Measurements from ENCODE around the gene CORT. TPM values are rescaled to one million over a fixed set of nuclear protein-coding genes. Genes with fewer than 3 reads are reported as not detected.
"Not testable (repeated sequence)": the region's sequence is repeated elsewhere in the genome, so short reads cannot be mapped to it uniquely, and the experiment has no call there.

CORT gene
- total RNA-seq, 1 donor from 2014 or later = 0.77 TPM

DNA sequence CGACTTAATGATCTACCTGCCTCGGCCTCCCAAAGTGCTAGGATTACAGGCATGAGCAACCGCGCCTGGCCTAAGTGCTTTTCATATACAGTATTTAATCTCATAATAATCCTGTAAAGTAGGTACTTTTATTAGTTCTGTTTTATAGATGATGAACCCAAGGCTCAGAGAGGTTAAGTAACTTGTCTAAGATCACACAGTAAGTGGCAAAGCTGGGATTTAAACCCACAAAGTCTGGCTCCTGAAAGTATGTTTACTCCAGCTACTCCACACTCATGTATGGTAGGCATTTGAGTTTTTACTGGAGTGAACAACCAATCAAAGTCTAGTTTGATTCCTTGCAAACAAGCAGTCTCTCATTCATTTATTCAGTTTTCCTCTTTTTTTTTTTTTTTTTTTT lies 20.2 kb downstream of the CORT start:
- TF ChIP-seq, protein P1, sequence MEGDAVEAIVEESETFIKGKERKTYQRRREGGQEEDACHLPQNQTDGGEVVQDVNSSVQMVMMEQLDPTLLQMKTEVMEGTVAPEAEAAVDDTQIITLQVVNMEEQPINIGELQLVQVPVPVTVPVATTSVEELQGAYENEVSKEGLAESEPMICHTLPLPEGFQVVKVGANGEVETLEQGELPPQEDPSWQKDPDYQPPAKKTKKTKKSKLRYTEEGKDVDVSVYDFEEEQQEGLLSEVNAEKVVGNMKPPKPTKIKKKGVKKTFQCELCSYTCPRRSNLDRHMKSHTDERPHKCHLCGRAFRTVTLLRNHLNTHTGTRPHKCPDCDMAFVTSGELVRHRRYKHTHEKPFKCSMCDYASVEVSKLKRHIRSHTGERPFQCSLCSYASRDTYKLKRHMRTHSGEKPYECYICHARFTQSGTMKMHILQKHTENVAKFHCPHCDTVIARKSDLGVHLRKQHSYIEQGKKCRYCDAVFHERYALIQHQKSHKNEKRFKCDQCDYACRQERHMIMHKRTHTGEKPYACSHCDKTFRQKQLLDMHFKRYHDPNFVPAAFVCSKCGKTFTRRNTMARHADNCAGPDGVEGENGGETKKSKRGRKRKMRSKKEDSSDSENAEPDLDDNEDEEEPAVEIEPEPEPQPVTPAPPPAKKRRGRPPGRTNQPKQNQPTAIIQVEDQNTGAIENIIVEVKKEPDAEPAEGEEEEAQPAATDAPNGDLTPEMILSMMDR (IDR thresholded peaks at IDR 0.05; ENCODE audit: unreplicated experiment) = no peak
- H3K4me1 Mint-ChIP-seq (ENCODE audit: unreplicated experiment) = peaks cover 16% of the 10 kb centered on the region
- H3K4me3 Mint-ChIP-seq (ENCODE audit: unreplicated experiment) = no peak overlapping the region
- no peak overlapping the region for H3K27ac Mint-ChIP-seq (ENCODE audit: unreplicated experiment)
- no peaks in the 10 kb centered on the region for H3K9me3 Mint-ChIP-seq (ENCODE audit: unreplicated experiment)
- H3K36me3 Mint-ChIP-seq (ENCODE audit: low read depth, unreplicated experiment) = peaks cover 21% of the 10 kb centered on the region
- no peak for DNase-seq (ENCODE audit: low spot score)
- no peaks in the 10 kb centered on the region for H3K27me3 Mint-ChIP-seq (ENCODE audit: unreplicated experiment)

DNA sequence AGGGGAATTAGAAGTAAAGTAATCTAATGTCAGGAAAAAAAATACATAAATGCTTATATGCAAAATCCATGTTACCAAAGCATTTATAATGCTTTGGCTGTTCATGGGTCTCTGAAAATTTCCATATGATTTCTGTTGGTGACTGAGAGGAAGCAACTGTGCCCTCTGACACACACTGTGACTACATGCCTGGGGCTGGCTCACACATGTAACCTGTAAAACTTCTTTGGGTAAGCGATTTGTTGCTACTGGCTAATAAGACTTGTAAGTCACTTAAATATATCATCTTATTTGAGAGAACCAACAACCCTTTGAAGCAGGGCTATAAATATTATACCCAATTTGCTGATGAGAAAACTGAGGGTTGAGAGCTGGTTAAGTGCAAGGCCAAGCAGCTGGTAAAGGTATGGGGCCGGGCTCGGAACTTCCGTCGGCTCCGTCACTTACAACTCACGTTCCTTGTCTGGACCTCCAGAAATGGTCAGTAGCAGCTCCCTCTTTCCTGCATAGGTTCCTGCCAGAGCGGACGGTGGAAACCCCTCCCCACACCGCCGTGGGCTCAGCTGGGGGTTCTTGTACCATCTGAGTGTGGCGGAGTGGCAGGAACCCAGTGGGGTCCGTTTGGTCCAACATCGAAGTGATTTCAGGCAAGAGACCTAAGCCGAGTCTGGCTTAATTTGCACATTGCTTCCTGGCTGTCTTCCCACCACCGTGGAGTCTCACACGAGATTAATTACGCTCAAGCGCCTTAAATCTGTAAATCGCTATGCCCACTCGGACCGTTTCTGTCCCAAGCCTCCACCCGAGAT lies 21.8 kb downstream of the CORT start:
- TF ChIP-seq, protein P1 (IDR thresholded peaks at IDR 0.05; ENCODE audit: unreplicated experiment) = no peak
- H3K4me1 Mint-ChIP-seq (ENCODE audit: unreplicated experiment) = peaks cover 28% of the 10 kb centered on the region
- H3K9me3 Mint-ChIP-seq (ENCODE audit: unreplicated experiment) = no peaks in the 10 kb centered on the region
- DNase-seq (ENCODE audit: low spot score) = peak; percentile 51
- H3K36me3 Mint-ChIP-seq (ENCODE audit: low read depth, unreplicated experiment) = peaks cover 21% of the 10 kb centered on the region
- H3K4me3 Mint-ChIP-seq (ENCODE audit: unreplicated experiment) = peak overlapping the region; percentile 98
- peak overlapping the region; percentile 90 for H3K27ac Mint-ChIP-seq (ENCODE audit: unreplicated experiment)
- H3K27me3 Mint-ChIP-seq (ENCODE audit: unreplicated experiment) = peaks cover 3% of the 10 kb centered on the region

DNA sequence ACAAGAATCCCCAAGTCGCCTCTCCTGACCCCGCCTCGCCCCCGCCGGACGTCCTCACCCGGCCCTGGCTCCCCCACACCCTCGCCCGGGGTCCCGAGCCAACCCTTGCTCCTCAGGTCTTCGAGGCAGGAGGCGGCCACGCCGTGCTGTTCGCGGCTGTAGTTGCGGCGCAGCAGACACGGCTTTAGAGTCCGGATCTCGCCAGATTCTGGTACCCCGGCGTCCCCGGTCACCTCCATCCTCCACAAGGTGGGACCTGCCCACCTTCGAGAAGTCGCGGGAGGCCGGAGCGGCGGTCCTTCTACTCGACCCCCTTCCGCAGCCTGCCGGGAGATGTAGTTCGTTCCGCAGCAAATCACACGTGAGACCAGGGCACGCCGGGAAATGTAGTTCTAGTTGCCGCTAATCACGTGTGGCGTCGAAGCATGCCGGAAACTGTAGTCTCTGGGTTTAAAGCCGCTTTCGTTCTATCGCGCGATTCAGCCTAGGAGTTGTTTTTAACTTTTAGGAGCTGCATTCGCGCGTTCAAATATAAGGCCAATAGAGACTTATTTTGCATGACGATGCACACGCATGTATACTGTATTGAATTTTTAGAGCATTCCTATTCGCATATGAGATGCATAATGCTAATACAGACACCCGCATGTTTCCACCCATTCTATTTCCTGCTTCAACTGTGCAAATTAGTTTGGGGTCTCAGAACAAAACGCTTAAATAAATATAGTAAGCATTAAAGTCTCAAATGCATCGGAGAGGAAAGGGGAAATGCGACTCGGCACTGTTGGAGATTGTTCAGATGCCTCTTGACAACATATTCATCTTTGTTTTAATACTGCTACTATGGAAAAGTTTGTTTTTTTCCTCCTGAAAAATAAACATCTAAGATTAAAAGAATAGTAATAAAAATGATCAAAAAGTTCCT lies 22.7 kb downstream of the CORT start, which contains the start of gene DFFA:
TSS of gene DFFA (minus strand) at position 310 of the 925 bp plus-strand sequence. CDS start at position 239, 71 bp downstream.
- Mint-ChIP-seq H3K9me3 (ENCODE audit: unreplicated experiment) (no peaks in the 10 kb centered on the region), H3K4me3 (ENCODE audit: unreplicated experiment) (peak within 1 kb of the TSS; percentile 98), H3K27ac (ENCODE audit: unreplicated experiment) (peak within 1 kb of the TSS; percentile 90), H3K4me1 (ENCODE audit: unreplicated experiment) (peaks cover 28% of the 10 kb centered on the region), H3K36me3 (ENCODE audit: low read depth, unreplicated experiment) (peaks cover 18% of the 10 kb centered on the region), H3K27me3 (ENCODE audit: unreplicated experiment) (peaks cover 3% of the 10 kb centered on the region)
- peak; percentile 91 for DNase-seq (ENCODE audit: low spot score)
- TF ChIP-seq, protein P1 (IDR thresholded peaks at IDR 0.05; ENCODE audit: unreplicated experiment) = no peak

DNA sequence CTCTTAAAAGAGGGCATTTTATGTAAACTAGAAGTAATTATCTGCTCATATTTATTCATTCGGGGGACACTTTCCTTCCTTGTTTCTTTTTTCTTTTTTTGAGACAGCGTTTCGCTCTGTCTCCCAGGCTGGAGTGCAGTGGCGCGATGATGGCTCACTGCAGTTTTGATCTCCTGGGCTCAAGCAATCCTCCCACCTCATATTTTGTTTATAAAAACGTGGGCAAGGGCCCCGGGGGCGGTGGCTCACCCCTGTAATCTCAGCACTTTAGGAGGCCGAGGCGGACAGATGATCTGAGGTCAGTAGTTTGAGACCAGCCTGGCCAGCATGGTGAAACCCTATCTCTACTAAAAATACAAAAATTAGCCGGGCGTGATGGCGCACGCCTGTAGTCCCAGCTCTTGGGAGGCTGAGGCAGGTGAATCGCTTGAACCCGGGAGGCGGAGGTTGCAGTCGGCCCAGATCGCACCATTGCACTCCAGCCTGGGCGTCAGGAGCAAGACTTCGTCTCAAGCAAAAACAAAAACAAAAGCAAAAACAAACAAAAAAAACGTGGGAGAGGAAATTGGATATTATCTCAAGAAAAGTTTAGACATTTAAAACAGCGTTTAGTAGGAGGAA lies 23.4 kb downstream of the CORT start:
- Mint-ChIP-seq H3K9me3 (ENCODE audit: unreplicated experiment) (no peaks in the 10 kb centered on the region), H3K27me3 (ENCODE audit: unreplicated experiment) (peaks cover 3% of the 10 kb centered on the region), H3K36me3 (ENCODE audit: low read depth, unreplicated experiment) (peaks cover 10% of the 10 kb centered on the region), H3K4me3 (ENCODE audit: unreplicated experiment) (peak overlapping the region; percentile 98), H3K4me1 (ENCODE audit: unreplicated experiment) (peaks cover 28% of the 10 kb centered on the region), H3K27ac (ENCODE audit: unreplicated experiment) (no peak overlapping the region)
- no peak for DNase-seq (ENCODE audit: low spot score)
- TF ChIP-seq, protein P1 (IDR thresholded peaks at IDR 0.05; ENCODE audit: unreplicated experiment) = no peak

DNA sequence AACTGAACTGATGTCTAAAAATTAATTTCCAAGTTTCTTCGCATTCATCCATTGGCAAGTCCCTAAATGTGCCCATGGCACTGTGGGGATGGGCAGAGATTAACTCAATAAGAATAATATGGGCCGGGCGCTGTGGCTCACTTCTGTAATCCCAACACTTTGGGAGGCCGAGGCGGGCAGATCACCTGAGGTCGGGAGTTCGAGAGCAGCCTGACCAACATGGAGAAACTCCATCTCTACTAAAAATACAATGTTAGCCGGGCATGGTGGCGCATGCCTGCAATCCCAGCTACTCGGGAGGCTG lies 24.4 kb downstream of the CORT start:
- not testable (repeated sequence) for DNase-seq (ENCODE audit: low spot score); H3K27me3 Mint-ChIP-seq (ENCODE audit: unreplicated experiment); H3K36me3 Mint-ChIP-seq (ENCODE audit: low read depth, unreplicated experiment); H3K27ac Mint-ChIP-seq (ENCODE audit: unreplicated experiment); H3K9me3 Mint-ChIP-seq (ENCODE audit: unreplicated experiment)
- H3K4me3 Mint-ChIP-seq (ENCODE audit: unreplicated experiment) = peak overlapping the region; percentile 90
- peaks cover 28% of the 10 kb centered on the region for H3K4me1 Mint-ChIP-seq (ENCODE audit: unreplicated experiment)
